HEK293 (cell line): ENCODE measurements around the gene DPY19L3.

Source experiments
- BCL11A ChIP-seq: fragments of 450-650 bp; formaldehyde crosslinking; IDR thresholded peaks from 2 replicates; pipeline ENCODE4 v1.5.1; 2016; ENCODE audit warnings: low read depth, missing biosample characterization, missing genetic modification characterization
- OSR2 ChIP-seq: fragments of 450-650 bp; formaldehyde crosslinking; IDR thresholded peaks from 2 replicates; pipeline ENCODE4 v1.5.1; 2016; ENCODE audit warnings: missing biosample characterization, missing genetic modification characterization
- ZFP41 ChIP-seq: fragments of 450-650 bp; formaldehyde crosslinking; IDR thresholded peaks from 2 replicates; pipeline ENCODE4 v1.5.1; 2016; ENCODE audit warnings: missing biosample characterization, missing genetic modification characterization, borderline replicate concordance
- ZNF416 ChIP-seq: fragments of 450-650 bp; formaldehyde crosslinking; IDR thresholded peaks from 2 replicates; pipeline ENCODE4 v1.5.1; 2016; ENCODE audit warnings: missing biosample characterization, missing genetic modification characterization
- ZNF549 ChIP-seq: fragments of 450-650 bp; IDR thresholded peaks from 2 replicates; pipeline ENCODE4 v1.5.1; 2018; ENCODE audit warnings: missing biosample characterization, missing genetic modification characterization, mild to moderate bottlenecking, inconsistent platforms, moderate library complexity
- ZNF660 ChIP-seq: fragments of 450-650 bp; IDR thresholded peaks from 2 replicates; pipeline ENCODE4 v1.5.1; 2018; ENCODE audit warnings: missing biosample characterization, mild to moderate bottlenecking, missing genetic modification characterization
- TF ChIP-seq, protein P1 (sequence below): fragments of 450-650 bp; formaldehyde crosslinking; IDR thresholded peaks from 2 replicates; pipeline ENCODE4 v1.5.1; 2016; ENCODE audit warnings: missing biosample characterization, missing genetic modification characterization

DNA sequence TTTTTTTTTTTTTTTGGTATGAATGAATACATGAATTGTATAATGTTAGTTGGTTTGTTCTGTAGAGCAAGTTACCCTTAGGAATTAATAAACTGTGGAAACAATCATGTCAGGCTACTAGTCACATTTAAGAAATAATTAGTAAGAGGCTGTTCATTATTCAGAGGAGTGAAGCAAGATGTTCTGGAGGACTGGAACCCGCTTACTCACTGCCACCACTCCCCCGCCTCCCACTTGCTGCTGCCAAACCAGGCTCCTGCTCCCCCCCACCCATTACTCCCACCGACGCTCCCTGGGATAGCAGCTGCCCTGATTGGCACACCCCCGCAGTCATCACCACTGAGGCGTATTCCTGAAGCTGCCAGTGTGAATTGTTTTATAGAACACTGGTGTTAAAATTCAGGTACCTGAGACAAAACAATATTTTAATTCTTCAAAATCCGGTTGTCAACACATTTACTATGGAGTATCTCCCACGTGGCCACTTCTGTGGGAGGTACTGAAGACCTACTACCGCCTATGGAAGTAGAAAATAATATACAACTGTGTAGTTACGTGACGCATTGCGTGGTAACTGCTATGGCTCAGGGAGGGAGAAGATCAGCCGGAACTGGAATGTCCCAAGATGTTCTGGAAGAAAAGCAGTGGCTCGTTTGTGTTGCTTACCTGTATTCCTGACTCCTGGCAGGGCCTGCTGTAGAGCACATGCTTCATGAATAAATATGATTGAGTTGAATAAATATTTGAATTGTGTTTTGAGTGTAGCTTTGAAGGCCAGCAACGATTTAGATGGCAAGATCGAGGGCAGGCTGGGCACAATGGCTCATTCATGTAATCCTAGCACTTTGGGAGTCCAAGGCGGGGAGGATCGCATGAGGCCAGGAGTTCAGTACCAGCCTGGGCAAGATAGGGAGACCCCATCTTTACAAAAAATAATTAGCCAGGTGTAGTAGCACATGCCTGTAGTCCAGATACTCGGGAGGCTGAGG, 1.7 kb downstream of the DPY19L3 start:
- TF ChIP-seq, protein P1, sequence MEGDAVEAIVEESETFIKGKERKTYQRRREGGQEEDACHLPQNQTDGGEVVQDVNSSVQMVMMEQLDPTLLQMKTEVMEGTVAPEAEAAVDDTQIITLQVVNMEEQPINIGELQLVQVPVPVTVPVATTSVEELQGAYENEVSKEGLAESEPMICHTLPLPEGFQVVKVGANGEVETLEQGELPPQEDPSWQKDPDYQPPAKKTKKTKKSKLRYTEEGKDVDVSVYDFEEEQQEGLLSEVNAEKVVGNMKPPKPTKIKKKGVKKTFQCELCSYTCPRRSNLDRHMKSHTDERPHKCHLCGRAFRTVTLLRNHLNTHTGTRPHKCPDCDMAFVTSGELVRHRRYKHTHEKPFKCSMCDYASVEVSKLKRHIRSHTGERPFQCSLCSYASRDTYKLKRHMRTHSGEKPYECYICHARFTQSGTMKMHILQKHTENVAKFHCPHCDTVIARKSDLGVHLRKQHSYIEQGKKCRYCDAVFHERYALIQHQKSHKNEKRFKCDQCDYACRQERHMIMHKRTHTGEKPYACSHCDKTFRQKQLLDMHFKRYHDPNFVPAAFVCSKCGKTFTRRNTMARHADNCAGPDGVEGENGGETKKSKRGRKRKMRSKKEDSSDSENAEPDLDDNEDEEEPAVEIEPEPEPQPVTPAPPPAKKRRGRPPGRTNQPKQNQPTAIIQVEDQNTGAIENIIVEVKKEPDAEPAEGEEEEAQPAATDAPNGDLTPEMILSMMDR (tag by site-specific recombination), result no peak
- TF ChIP-seq BCL11A (tag by site-specific recombination) (no peak), ZNF660 (tag by site-specific recombination) (no peak), ZFP41 (no peak), ZNF549 (tag by site-specific recombination) (no peak), OSR2 (tag by site-specific recombination) (no peak), ZNF416 (no peak)
